OCI-LY7 (cell line): ENCODE data around the gene PARD3. TPM values are rescaled to one million over a fixed set of nuclear protein-coding genes. Genes with fewer than 3 reads are reported as not detected.

Experiments
- BruUV-seq: library from RNA; stranded (reverse); fragments of 400-500 nt; replicated peaks from 2 replicates; lab custom pipeline; 2021; lab: Mats Ljungman, UMichigan
- CTCF ChIA-PET: fragments of 300-600 bp; sonication (Branson Sonifier 250); formaldehyde crosslinking; loops from one replicate; lab custom pipeline; 2022; ENCODE audit warnings: antibody characterized with exemption; ENCODE audit not compliant: unreplicated experiment; lab: Charles Lee
- POLR2A ChIA-PET: fragments of 300-600 bp; sonication (Branson Sonifier 250); formaldehyde crosslinking; loops from one replicate; lab custom pipeline; 2022; ENCODE audit warnings: antibody characterized with exemption; lab: Charles Lee
- DNase-seq: peaks from one replicate; pipeline ENCODE4 v3.0.0-alpha.2; 2015; ENCODE audit warnings: low spot score
- H2AFZ ChIP-seq: fragments of 200-600 bp; sonication (generic), shearing (Covaris generic); 2 replicates; pipeline ENCODE4 v1.6.1; 2014; ENCODE audit warnings: mild to moderate bottlenecking, antibody characterized with exemption, low read length, moderate library complexity
- H3K27ac ChIP-seq: fragments of 200-600 bp; sonication (generic); 2 replicates; pipeline ENCODE4 v1.5.1; 2014; ENCODE audit warnings: mixed run types, low read depth, mild to moderate bottlenecking, moderate library complexity, low read length, inconsistent platforms; ENCODE audit not compliant: poor library complexity, severe bottlenecking
- H3K36me3 ChIP-seq: fragments of 200-600 bp; sonication (generic); 2 replicates; pipeline ENCODE4 v1.6.1; 2014; ENCODE audit warnings: mild to moderate bottlenecking, antibody characterized with exemption, low read length, moderate library complexity, mixed read lengths; ENCODE audit not compliant: insufficient read depth
- H3K4me1 ChIP-seq: fragments of 200-600 bp; sonication (generic); 2 replicates; pipeline ENCODE4 v1.5.1; 2014; ENCODE audit warnings: mild to moderate bottlenecking, low read length; ENCODE audit not compliant: insufficient read depth, poor library complexity, severe bottlenecking
- H3K4me2 ChIP-seq: fragments of 200-600 bp; sonication (generic); 2 replicates; pipeline ENCODE4 v1.6.1; 2014; ENCODE audit warnings: mild to moderate bottlenecking, low read length
- H3K4me3 ChIP-seq: fragments of 200-600 bp; sonication (generic); 2 replicates; pipeline ENCODE4 v1.5.1; 2014; ENCODE audit warnings: mild to moderate bottlenecking, low read depth, low read length; ENCODE audit not compliant: poor library complexity, severe bottlenecking
- H3K79me2 ChIP-seq: fragments of 200-600 bp; sonication (generic); 2 replicates; pipeline ENCODE4 v1.6.1; 2016; ENCODE audit warnings: low read depth, mild to moderate bottlenecking, low read length, moderate library complexity, mixed read lengths; ENCODE audit not compliant: insufficient read depth
- H3K9me2 ChIP-seq: fragments of 200-600 bp; sonication (generic); 2 replicates; pipeline ENCODE4 v1.6.1; 2016; ENCODE audit warnings: mild to moderate bottlenecking, low read length, mixed read lengths; ENCODE audit not compliant: insufficient read depth
- H3K9me3 ChIP-seq: fragments of 200-600 bp; sonication (generic); 2 replicates; pipeline ENCODE4 v1.6.1; 2014; ENCODE audit warnings: mild to moderate bottlenecking, mixed run types, low read length, mixed read lengths
- H4K20me1 ChIP-seq: fragments of 200-600 bp; sonication (generic); 2 replicates; pipeline ENCODE4 v1.6.1; 2014; ENCODE audit warnings: mild to moderate bottlenecking, antibody characterized with exemption, low read length, moderate library complexity, mixed read lengths; ENCODE audit not compliant: insufficient read depth
- CTCF ChIP-seq: fragments of 200-600 bp; sonication (generic); conservative IDR thresholded peaks from 2 replicates; pipeline ENCODE4 v1.5.1; 2014; ENCODE audit warnings: mild to moderate bottlenecking, antibody characterized with exemption, low read length, moderate library complexity, mixed read lengths
- EZH2phosphoT487 ChIP-seq: fragments of 200-600 bp; sonication (generic); IDR thresholded peaks from 2 replicates; pipeline ENCODE4 v1.6.1; 2018; ENCODE audit warnings: low read depth, borderline replicate concordance, mild to moderate bottlenecking, mixed run types, antibody characterized with exemption, low read length, moderate library complexity, mixed read lengths
- intact Hi-C: fragments of 100-400 bp; cut with micrococcal nuclease; formaldehyde crosslinking; loops from one replicate; pipeline ENCODE4 v1.10.0; 2022; ENCODE audit not compliant: unreplicated experiment
- total RNA-seq, 2 experiments: library from RNA; depleted of rRNA in 1 of 2; stranded (reverse); fragments of >200 nt in 1 of 2; shearing (Covaris generic) in 1 of 2; gene quantifications; 2 replicates each; pipeline ENCODE4 v1.2.3, GENCODE V29; 2014 to 2022

PARD3 gene
- total RNA-seq, 2 experiments from 2014 or later, result not detected

- H3K27ac ChIP-seq, result no peak overlapping the region
- no peaks in the 10 kb centered on the region for H3K4me1 ChIP-seq
- no peak overlapping the region for H2AFZ ChIP-seq
- TF ChIP-seq EZH2phosphoT487, result no peak
- TF ChIP-seq CTCF, result no peak
- no peak overlapping the region for H3K4me2 ChIP-seq
- H3K79me2 ChIP-seq, result no peaks in the 10 kb centered on the region
- intact Hi-C loops, result no loop called here
- no peaks in the 10 kb centered on the region for H3K9me2 ChIP-seq
- no peaks in the 10 kb centered on the region for H3K36me3 ChIP-seq
- H3K9me3 ChIP-seq, result no peaks in the 10 kb centered on the region
- H3K4me3 ChIP-seq, result no peak overlapping the region
- POLR2A ChIA-PET, result no interaction called here
- no TSS peak for BruUV-seq
- no peaks in the 10 kb centered on the region for H4K20me1 ChIP-seq
- CTCF ChIA-PET, result no interaction called here
- no peak for DNase-seq
These were observed 199.3 kb downstream of the PARD3 start for GRCh38 chr10:34615770-34616169.

DNA sequence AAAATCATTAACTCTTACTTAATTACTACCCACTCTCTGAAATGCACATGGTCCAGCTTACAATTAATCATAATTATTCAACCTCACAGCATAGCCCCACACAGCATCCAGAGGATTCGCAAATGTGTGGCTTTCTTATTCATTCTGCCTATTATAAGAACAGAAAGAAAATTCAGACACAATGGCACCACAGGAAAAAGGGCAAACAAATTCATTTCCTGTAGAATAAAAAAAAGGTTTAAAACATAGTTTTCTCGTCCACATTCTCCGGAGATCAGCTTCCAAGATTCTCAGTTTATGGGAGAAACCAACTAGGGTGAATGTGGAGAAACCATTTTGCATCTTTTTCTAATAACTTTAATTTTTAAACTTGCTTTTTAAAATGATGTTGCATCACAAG, 201.6 kb downstream of the PARD3 start:
- intact Hi-C loops, result no loop called here
- Histone ChIP-seq H3K36me3 (no peaks in the 10 kb centered on the region), H2AFZ (no peak overlapping the region), H3K4me1 (no peaks in the 10 kb centered on the region), H3K9me2 (no peaks in the 10 kb centered on the region), H3K9me3 (no peaks in the 10 kb centered on the region), H4K20me1 (no peaks in the 10 kb centered on the region), H3K4me2 (no peak overlapping the region), H3K27ac (no peak overlapping the region), H3K4me3 (no peak overlapping the region), H3K79me2 (no peaks in the 10 kb centered on the region)
- ChIA-PET CTCF (interaction anchor here (0.8 kb wide), 1 partner anchor 15 kb away, joined by 3 read pairs; no protein-coding TSS in a partner anchor), POLR2A (interaction anchor here (0.7 to 1.2 kb wide), 2 partner anchors 16 to 1678 kb away, joined by 3 to 4 read pairs; no protein-coding TSS in a partner anchor)
- BruUV-seq, result no TSS peak
- TF ChIP-seq CTCF (no peak), EZH2phosphoT487 (no peak)
- DNase-seq, result no peak

GRCh38 chr10:34612938-34613337, 202.2 kb downstream of the PARD3 start:
- no TSS peak for BruUV-seq
- DNase-seq, result no peak
- Histone ChIP-seq H4K20me1 (no peaks in the 10 kb centered on the region), H3K4me2 (no peak overlapping the region), H3K79me2 (no peaks in the 10 kb centered on the region), H3K9me2 (no peaks in the 10 kb centered on the region), H3K9me3 (no peaks in the 10 kb centered on the region), H3K4me3 (no peak overlapping the region), H3K36me3 (no peaks in the 10 kb centered on the region), H2AFZ (no peak overlapping the region), H3K27ac (no peak overlapping the region), H3K4me1 (no peaks in the 10 kb centered on the region)
- TF ChIP-seq CTCF (no peak), EZH2phosphoT487 (no peak)
- POLR2A ChIA-PET, result interaction anchor here (1.2 kb wide), 1 partner anchor 15 kb away, joined by 3 read pairs; no protein-coding TSS in a partner anchor
- CTCF ChIA-PET, result no interaction called here
- intact Hi-C loops, result no loop called here
